ENCODE measurements around the gene TRIM32. TPM values are rescaled to one million over a fixed set of nuclear protein-coding genes. Genes with fewer than 3 reads are reported as not detected.
"Not testable (repeated sequence)": the region's sequence is repeated elsewhere in the genome, so short reads cannot be mapped to it uniquely, and the experiment has no call there.

TRIM32 gene
- total RNA-seq, 2 experiments from 2014 or later = 17.5 to 18.2 TPM

DNA sequence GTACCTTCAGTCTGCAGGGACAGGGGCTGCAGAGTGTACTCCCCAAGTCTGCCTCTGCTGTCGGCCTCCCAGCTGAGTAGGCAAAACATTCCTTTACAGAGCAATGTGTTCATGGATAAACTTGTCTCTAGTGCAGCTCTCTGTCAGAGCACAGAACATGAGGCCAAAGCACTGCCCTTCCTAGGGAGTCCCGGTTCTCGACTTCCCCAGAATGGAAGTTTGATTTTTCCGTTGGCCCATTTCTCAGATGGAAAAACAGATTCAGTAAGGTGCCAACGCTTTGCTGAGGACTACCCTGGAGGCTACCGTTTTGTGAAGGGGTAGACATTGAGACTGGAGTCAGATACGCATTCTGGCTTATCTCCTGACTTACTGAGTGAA is 422 bp upstream of the TRIM32 start:
- ATAC-seq = no peak
- Mint-ChIP-seq H3K27me3 (ENCODE audit: low read depth) (no peaks in the 10 kb centered on the region), H3K36me3 (ENCODE audit: low read depth) (peaks cover 10% of the 10 kb centered on the region), H3K27ac (peak overlapping the region; percentile 80), H3K4me1 (ENCODE audit: low read depth) (peaks cover 40% of the 10 kb centered on the region), H3K9me3 (ENCODE audit: insufficient read depth) (peaks cover 12% of the 10 kb centered on the region), H3K4me3 (peak overlapping the region; percentile 87)
- ChIA-PET POLR2A (interaction anchor here (0.9 to 1.4 kb wide), 2 partner anchors 11 to 22 kb away, joined by 3 to 6 read pairs; no protein-coding TSS in a partner anchor), CTCF (interaction anchor here (1.0 to 1.3 kb wide), 4 partner anchors 12 to 1093 kb away, joined by 3 to 7 read pairs (median 4); no protein-coding TSS in a partner anchor)
- DNase-seq = no peak

DNA sequence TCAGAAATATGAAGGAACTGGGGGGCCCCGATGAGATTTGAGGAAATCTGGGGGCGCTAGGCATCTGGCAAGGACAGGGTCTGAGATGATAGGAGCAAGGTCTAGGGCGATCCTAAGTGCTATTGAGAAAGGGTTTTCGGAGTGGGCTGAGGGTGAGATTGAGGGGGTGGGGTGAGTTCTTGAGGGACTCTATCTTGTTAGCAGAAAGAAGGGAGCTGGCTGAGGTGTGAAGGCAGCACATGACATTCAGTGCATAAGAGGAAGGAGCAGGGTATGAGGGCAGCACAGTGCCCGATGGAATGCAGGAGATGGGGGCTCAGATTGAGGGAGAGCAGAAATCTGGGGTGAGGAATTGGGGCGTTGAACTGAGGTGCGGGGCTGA is 640 bp downstream of the TRIM32 start:
- peaks cover 9% of the 10 kb centered on the region for H3K36me3 Mint-ChIP-seq (ENCODE audit: low read depth)
- DNase-seq (peak; percentile 31), ATAC-seq (no peak)
- no peaks in the 10 kb centered on the region for H3K27me3 Mint-ChIP-seq (ENCODE audit: low read depth)
- POLR2A ChIA-PET = interaction anchor here (1.4 kb wide), 1 partner anchor 10 kb away, joined by 6 read pairs; no protein-coding TSS in a partner anchor
- H3K27ac Mint-ChIP-seq = peak overlapping the region; percentile 80
- H3K4me1 Mint-ChIP-seq (ENCODE audit: low read depth) = peaks cover 43% of the 10 kb centered on the region
- peaks cover 12% of the 10 kb centered on the region for H3K9me3 Mint-ChIP-seq (ENCODE audit: insufficient read depth)
- peak overlapping the region; percentile 87 for H3K4me3 Mint-ChIP-seq
- CTCF ChIA-PET = interaction anchor here (1.1 to 1.3 kb wide), 2 partner anchors 11 to 49 kb away, joined by 4 to 7 read pairs; no protein-coding TSS in a partner anchor

DNA sequence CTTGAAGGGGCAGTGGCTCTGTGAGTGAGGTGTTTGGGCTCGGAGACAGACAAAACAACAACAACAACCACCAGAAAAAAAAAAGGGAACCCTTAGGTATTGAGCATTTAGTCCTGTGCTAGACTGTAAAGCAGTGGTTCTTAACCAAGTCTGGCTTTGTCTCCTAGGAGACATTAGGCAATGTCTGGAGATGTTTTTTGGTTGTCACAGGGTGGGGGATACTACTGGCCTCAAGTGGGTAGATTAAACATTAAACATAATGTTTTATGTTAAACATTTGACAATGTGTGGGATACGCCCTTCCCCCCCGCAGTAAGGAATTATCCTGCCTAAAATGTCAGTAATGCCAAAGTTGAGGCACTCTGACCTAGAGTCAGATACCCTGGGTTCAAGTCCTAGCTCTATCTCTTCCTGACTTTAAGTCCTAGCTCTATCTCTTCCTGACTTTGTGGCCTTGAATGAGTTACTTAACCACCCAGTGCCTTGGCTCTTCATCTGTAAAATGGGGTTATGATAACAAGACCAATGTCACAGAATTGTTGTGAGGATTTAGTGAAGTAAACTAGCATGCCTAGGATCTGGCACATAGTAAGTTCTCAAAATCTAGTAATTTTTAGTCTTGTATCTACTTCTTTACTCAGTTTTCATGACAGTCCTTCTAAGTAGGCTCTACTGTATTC is 1.8 kb downstream of the TRIM32 start:
- no peaks in the 10 kb centered on the region for H3K27me3 Mint-ChIP-seq (ENCODE audit: low read depth)
- ATAC-seq (no peak), DNase-seq (no peak)
- POLR2A ChIA-PET = no interaction called here
- H3K4me3 Mint-ChIP-seq = peak overlapping the region; percentile 4
- H3K9me3 Mint-ChIP-seq (ENCODE audit: insufficient read depth) = peaks cover 7% of the 10 kb centered on the region
- H3K36me3 Mint-ChIP-seq (ENCODE audit: low read depth) = peaks cover 9% of the 10 kb centered on the region
- peaks cover 44% of the 10 kb centered on the region for H3K4me1 Mint-ChIP-seq (ENCODE audit: low read depth)
- CTCF ChIA-PET = no interaction called here
- H3K27ac Mint-ChIP-seq = no peak overlapping the region

DNA sequence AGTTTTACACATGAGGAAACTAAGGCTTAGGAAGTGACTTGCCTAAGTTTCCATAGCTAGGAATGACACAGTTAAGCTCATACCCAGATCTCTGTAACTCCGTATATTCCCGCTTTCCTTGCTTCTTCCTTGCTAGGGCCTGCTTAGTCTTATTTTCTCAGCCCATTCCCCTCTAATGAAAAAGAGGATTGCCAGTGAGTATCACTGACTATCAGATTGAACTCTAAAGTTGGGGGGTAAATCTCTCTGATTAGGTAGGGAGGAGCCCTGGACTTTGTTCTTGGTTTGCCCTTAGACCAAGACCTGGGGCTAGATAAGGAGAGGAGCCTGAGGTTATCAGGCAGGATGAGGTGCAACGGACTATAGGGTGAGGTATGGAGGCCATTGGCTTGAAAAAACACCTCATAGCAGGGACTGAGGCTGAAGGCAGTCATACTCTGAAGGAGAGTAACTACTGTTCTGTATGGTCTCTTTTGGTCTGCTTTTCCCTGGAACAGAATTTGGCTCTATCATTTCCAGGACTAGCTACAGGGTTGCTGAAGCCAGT is 2.5 kb downstream of the TRIM32 start:
- Mint-ChIP-seq H3K36me3 (ENCODE audit: low read depth) (peaks cover 8% of the 10 kb centered on the region), H3K4me3 (no peak overlapping the region), H3K27ac (no peak overlapping the region), H3K9me3 (ENCODE audit: insufficient read depth) (peaks cover 1% of the 10 kb centered on the region), H3K4me1 (ENCODE audit: low read depth) (peaks cover 44% of the 10 kb centered on the region), H3K27me3 (ENCODE audit: low read depth) (no peaks in the 10 kb centered on the region)
- CTCF ChIA-PET = no interaction called here
- POLR2A ChIA-PET = no interaction called here
- DNase-seq (no peak), ATAC-seq (no peak)

DNA sequence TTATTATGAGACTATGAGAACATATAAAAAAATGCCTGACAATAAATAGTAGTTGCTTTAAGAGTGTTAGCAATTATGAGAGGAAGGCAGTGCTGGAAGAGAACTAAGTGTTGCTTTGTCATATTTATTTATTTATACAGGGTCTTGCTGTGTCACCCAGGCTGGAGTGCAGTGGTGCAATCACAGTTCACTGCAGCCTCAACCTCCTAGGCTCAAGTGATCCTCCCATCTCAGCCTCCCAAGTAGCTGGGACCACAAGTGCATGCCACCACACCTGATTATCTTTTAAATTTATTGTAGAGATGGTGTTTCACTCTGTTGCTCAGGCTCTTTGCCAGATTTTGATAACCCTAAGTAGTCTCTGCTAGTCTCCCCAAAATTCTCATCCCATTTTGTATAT is 3.7 kb downstream of the TRIM32 start:
- not testable (repeated sequence) for H3K4me3 Mint-ChIP-seq; DNase-seq; H3K27ac Mint-ChIP-seq; H3K36me3 Mint-ChIP-seq (ENCODE audit: low read depth); H3K27me3 Mint-ChIP-seq (ENCODE audit: low read depth); H3K9me3 Mint-ChIP-seq (ENCODE audit: insufficient read depth); ATAC-seq
- ChIA-PET POLR2A (interaction anchor here (1.0 kb wide), 1 partner anchor 10 kb away, joined by 3 read pairs; no protein-coding TSS in a partner anchor), CTCF (interaction anchor here (0.7 kb wide), 1 partner anchor 30 kb away, joined by 3 read pairs; no protein-coding TSS in a partner anchor)
- H3K4me1 Mint-ChIP-seq (ENCODE audit: low read depth) = peaks cover 44% of the 10 kb centered on the region

DNA sequence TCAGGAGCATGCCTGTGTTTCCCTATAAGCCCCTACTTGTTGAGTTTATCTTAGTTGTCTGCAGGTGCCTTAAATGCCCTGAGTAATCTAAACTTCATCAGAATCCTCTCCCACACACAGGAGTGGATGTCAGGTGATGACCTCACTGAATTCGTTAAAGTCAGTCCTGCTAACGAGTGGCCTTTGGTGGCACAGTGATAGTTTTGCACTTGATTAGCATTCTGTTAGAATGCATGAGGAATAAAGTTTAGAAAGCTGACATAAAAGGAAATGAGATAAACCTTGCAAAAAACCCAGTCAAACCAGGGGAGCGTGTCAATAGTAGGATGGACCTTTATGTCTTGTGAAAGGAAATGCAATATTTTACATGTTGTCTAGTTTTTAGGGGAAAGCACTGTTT is 4.5 kb downstream of the TRIM32 start:
- no peak for ATAC-seq
- Mint-ChIP-seq H3K4me3 (no peak overlapping the region), H3K27ac (no peak overlapping the region), H3K36me3 (ENCODE audit: low read depth) (peaks cover 15% of the 10 kb centered on the region), H3K27me3 (ENCODE audit: low read depth) (no peaks in the 10 kb centered on the region), H3K9me3 (ENCODE audit: insufficient read depth) (no peaks in the 10 kb centered on the region), H3K4me1 (ENCODE audit: low read depth) (peaks cover 36% of the 10 kb centered on the region)
- no peak for DNase-seq
- POLR2A ChIA-PET = interaction anchor here (1.0 kb wide), 1 partner anchor 9 kb away, joined by 3 read pairs; no protein-coding TSS in a partner anchor
- CTCF ChIA-PET = interaction anchor here (0.7 kb wide), 1 partner anchor 31 kb away, joined by 3 read pairs; no protein-coding TSS in a partner anchor

DNA sequence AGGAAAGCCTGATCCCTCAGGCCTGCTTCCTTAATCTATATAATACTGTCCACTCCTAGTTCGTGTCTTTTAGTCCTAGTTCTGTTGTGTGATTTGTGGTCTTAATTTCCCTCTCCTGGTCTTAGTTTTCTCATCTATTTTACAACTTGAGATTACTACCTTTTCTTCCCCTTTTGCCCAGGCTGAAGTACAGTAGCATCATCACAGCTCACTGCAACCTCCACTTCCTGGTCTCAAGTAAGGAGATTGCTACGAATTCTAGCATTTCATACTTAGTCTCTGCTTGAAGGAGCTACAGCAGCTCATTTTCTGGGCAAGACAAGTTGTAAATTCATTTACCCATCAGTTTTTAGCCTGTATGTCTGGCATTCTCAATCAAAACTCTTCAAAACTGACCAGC is 5.5 kb downstream of the TRIM32 start:
- H3K9me3 Mint-ChIP-seq (ENCODE audit: insufficient read depth) = no peaks in the 10 kb centered on the region
- CTCF ChIA-PET = interaction anchor here (1.3 kb wide), 1 partner anchor 43 kb away, joined by 3 read pairs; no protein-coding TSS in a partner anchor
- POLR2A ChIA-PET = no interaction called here
- ATAC-seq (no peak), DNase-seq (no peak)
- H3K4me1 Mint-ChIP-seq (ENCODE audit: low read depth) = peaks cover 30% of the 10 kb centered on the region
- peaks cover 22% of the 10 kb centered on the region for H3K36me3 Mint-ChIP-seq (ENCODE audit: low read depth)
- H3K4me3 Mint-ChIP-seq = no peak overlapping the region
- H3K27ac Mint-ChIP-seq = no peak overlapping the region
- H3K27me3 Mint-ChIP-seq (ENCODE audit: low read depth) = no peaks in the 10 kb centered on the region

DNA sequence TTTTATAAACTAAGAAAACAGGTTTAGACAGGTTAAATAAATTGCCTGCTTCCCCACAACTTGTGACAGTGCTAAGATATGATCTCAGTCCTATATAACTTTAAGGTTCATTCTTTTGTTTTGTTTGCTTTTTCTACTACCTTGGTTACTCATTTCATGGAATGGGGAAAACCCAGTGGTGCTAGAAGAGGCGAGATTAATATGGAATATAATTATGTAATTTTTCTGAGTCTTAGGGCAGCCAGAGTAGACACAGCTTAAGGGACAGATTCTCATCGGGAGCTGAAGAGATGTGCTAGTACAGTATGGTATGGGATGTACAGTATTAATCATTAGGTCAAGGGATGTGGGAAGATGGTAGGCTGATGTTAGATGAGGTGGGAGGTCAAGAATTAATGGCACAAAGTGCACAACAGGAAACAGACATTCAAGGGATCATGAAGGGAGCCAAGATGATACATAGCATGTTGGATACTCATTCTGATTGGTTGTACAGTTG is 6.2 kb downstream of the TRIM32 start:
- H3K27me3 Mint-ChIP-seq (ENCODE audit: low read depth) = no peaks in the 10 kb centered on the region
- peaks cover 29% of the 10 kb centered on the region for H3K36me3 Mint-ChIP-seq (ENCODE audit: low read depth)
- H3K4me1 Mint-ChIP-seq (ENCODE audit: low read depth) = peaks cover 23% of the 10 kb centered on the region
- no peaks in the 10 kb centered on the region for H3K9me3 Mint-ChIP-seq (ENCODE audit: insufficient read depth)
- no peak overlapping the region for H3K27ac Mint-ChIP-seq
- POLR2A ChIA-PET = no interaction called here
- ATAC-seq (no peak), DNase-seq (no peak)
- H3K4me3 Mint-ChIP-seq = no peak overlapping the region
- CTCF ChIA-PET = interaction anchor here (1.3 kb wide), 1 partner anchor 43 kb away, joined by 3 read pairs; no protein-coding TSS in a partner anchor

DNA sequence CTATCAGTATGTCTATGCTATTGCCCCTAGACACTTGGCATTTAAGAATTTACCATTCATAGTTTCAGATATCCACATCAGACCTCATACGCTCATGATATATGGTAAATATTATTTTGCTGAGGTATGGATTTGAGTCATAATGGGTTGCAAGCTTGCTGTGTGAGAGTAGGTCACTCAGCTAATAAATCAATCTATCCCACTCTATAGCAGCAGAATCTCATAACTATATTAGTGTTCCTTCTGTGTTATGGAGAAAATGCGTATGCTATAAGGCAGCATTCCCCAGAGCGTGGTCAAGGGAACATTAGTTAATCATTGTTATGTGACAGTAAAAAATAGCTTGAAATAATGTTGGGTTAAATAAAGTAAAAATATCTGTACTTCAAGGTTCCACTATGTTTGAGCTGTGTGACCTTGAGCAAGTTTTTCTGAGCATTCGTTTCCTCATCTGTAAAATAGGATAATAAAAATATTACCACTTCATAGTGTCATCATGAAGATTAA is 7.7 kb downstream of the TRIM32 start:
- ATAC-seq (no peak), DNase-seq (no peak)
- no peak overlapping the region for H3K4me3 Mint-ChIP-seq
- ChIA-PET POLR2A (no interaction called here), CTCF (no interaction called here)
- H3K9me3 Mint-ChIP-seq (ENCODE audit: insufficient read depth) = no peaks in the 10 kb centered on the region
- no peaks in the 10 kb centered on the region for H3K27me3 Mint-ChIP-seq (ENCODE audit: low read depth)
- H3K36me3 Mint-ChIP-seq (ENCODE audit: low read depth) = peaks cover 44% of the 10 kb centered on the region
- H3K4me1 Mint-ChIP-seq (ENCODE audit: low read depth) = peaks cover 9% of the 10 kb centered on the region
- H3K27ac Mint-ChIP-seq = no peak overlapping the region

DNA sequence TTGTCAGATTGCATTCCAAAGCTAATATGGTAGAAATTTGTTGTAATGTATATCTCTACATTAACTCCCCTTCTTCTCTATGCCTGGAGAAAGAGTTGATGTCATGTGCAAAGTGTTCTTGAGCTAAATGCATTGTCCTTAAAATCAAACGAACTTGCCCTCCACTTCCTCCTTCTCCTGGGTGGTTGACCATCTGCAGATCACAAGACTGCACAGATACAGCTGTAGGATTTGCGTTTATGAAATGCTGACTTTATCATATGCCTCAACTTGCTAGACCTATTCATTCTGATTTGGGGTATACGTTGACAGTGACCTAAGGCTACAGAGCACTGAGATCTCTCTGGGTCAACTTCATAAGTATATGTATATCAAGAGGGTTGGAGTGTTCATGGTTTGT is 8.3 kb downstream of the TRIM32 start:
- no peak for ATAC-seq
- H3K36me3 Mint-ChIP-seq (ENCODE audit: low read depth) = peaks cover 50% of the 10 kb centered on the region
- no peak for DNase-seq
- ChIA-PET CTCF (no interaction called here), POLR2A (no interaction called here)
- H3K4me1 Mint-ChIP-seq (ENCODE audit: low read depth) = peaks cover 9% of the 10 kb centered on the region
- no peak overlapping the region for H3K4me3 Mint-ChIP-seq
- H3K27me3 Mint-ChIP-seq (ENCODE audit: low read depth) = no peaks in the 10 kb centered on the region
- no peaks in the 10 kb centered on the region for H3K9me3 Mint-ChIP-seq (ENCODE audit: insufficient read depth)
- no peak overlapping the region for H3K27ac Mint-ChIP-seq

DNA sequence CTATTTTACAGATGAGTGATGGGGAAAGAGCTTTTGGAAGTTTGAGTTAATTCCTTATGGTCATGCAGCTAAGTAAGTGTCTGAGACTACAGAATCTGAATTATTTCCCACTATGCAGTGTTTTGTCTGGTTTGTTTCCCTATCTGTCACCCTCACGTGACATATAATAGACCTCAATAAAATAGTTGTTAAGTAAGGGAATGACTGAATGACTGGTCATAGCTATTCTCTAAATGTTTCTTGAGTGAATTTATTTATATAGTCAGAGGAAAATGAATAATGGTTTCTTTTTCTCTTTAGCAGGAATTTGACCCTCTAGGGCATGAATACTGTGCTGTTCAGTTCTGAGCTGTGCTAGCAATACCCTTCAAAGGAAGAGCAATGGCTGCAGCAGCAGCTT is 10.3 kb downstream of the TRIM32 start:
- H3K4me1 Mint-ChIP-seq (ENCODE audit: low read depth) = peaks cover 19% of the 10 kb centered on the region
- ATAC-seq (no peak), DNase-seq (no peak)
- H3K9me3 Mint-ChIP-seq (ENCODE audit: insufficient read depth) = no peaks in the 10 kb centered on the region
- H3K36me3 Mint-ChIP-seq (ENCODE audit: low read depth) = peaks cover 66% of the 10 kb centered on the region
- H3K27ac Mint-ChIP-seq = no peak overlapping the region
- ChIA-PET POLR2A (interaction anchor here (1.0 to 1.9 kb wide), 2 partner anchors 11 to 39 kb away, joined by 3 to 6 read pairs; partner anchors contain the start of gene TRIM32), CTCF (interaction anchor here (1.4 kb wide), 1 partner anchor 111 kb away, joined by 3 read pairs; no protein-coding TSS in a partner anchor)
- no peak overlapping the region for H3K4me3 Mint-ChIP-seq
- no peaks in the 10 kb centered on the region for H3K27me3 Mint-ChIP-seq (ENCODE audit: low read depth)

DNA sequence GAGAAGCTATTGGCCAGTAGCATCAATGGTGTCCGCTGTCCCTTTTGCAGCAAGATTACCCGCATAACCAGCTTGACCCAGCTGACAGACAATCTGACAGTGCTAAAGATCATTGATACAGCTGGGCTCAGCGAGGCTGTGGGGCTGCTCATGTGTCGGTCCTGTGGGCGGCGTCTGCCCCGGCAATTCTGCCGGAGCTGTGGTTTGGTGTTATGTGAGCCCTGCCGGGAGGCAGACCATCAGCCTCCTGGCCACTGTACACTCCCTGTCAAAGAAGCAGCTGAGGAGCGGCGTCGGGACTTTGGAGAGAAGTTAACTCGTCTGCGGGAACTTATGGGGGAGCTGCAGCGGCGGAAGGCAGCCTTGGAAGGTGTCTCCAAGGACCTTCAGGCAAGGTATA is 10.8 kb downstream of the TRIM32 start:
- DNase-seq (no peak), ATAC-seq (no peak)
- ChIA-PET POLR2A (interaction anchor here (1.0 to 1.9 kb wide), 2 partner anchors 11 to 40 kb away, joined by 3 to 6 read pairs; partner anchors contain the start of gene TRIM32), CTCF (interaction anchor here (1.4 to 1.8 kb wide), 2 partner anchors 11 to 112 kb away, joined by 3 to 7 read pairs; partner anchors contain the start of gene TRIM32)
- H3K9me3 Mint-ChIP-seq (ENCODE audit: insufficient read depth) = no peaks in the 10 kb centered on the region
- no peaks in the 10 kb centered on the region for H3K27me3 Mint-ChIP-seq (ENCODE audit: low read depth)
- H3K27ac Mint-ChIP-seq = no peak overlapping the region
- H3K4me3 Mint-ChIP-seq = no peak overlapping the region
- H3K36me3 Mint-ChIP-seq (ENCODE audit: low read depth) = peaks cover 69% of the 10 kb centered on the region
- H3K4me1 Mint-ChIP-seq (ENCODE audit: low read depth) = peaks cover 15% of the 10 kb centered on the region

Measured in activated CD8-positive, alpha-beta T cell treated with anti-CD3 and anti-CD28 coated beads, Interleukin-2, amount 10 ng/mL, durations not matched to agents 7 days and 5 days (primary cell).